ENCODE measurements around the gene PTAR1.

The PTAR1 gene

DNA sequence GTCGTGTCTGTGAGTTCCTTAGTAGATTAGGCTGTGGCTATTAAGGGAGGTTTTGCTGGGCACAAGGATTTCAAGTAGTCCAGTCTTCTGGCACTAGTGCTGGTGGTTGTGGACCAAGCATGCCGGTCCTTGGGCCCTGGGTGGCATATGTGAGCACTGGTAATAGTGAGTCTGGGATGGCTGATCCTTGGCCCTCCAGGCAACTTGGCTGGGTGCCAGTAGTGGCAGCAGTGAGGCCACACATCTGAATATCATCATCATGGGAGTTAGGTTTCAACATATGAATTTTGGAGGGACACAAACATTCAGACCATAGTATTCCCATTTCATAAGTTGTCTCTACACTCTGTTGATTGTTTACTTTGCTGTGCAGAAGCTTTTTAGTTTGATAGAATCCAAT is 62.3 kb downstream of the PTAR1 start:
- Histone ChIP-seq H4K20me1 (ENCODE audit: insufficient read depth, low read length, poor library complexity, severe bottlenecking) (no peaks in the 10 kb centered on the region), H3K27me3 (ENCODE audit: insufficient read depth, low read length, poor library complexity, severe bottlenecking) (no peaks in the 10 kb centered on the region), H3K4me2 (ENCODE audit: low read depth, low read length, poor library complexity, severe bottlenecking) (no peak overlapping the region), H3K9me2 (replicated peaks; ENCODE audit: low read depth, low read length) (no peaks in the 10 kb centered on the region), H3K4me1 (ENCODE audit: insufficient read depth, low read length, poor library complexity, severe bottlenecking) (no peaks in the 10 kb centered on the region), H3F3A (ENCODE audit: low read depth) (no peaks in the 10 kb centered on the region), H3K79me2 (ENCODE audit: insufficient read depth, low read length) (no peaks in the 10 kb centered on the region), H3K4me3 (ENCODE audit: low read length, poor library complexity, severe bottlenecking) (no peak overlapping the region), H3K36me3 (ENCODE audit: insufficient read depth, low read length) (no peaks in the 10 kb centered on the region), H3K9me3 (ENCODE audit: insufficient read depth, low read depth, low read length) (peaks cover 17% of the 10 kb centered on the region; the same call in 1 of the 2 replicates), H3K9ac (ENCODE audit: low read depth, low read length, poor library complexity, severe bottlenecking) (no peak overlapping the region), H2AFZ (ENCODE audit: low read length) (no peak overlapping the region)
- TF ChIP-seq EZH2phosphoT487 (IDR thresholded peaks at IDR 0.05; ENCODE audit: borderline replicate concordance) = no peak
- TF ChIP-seq, protein P1, sequence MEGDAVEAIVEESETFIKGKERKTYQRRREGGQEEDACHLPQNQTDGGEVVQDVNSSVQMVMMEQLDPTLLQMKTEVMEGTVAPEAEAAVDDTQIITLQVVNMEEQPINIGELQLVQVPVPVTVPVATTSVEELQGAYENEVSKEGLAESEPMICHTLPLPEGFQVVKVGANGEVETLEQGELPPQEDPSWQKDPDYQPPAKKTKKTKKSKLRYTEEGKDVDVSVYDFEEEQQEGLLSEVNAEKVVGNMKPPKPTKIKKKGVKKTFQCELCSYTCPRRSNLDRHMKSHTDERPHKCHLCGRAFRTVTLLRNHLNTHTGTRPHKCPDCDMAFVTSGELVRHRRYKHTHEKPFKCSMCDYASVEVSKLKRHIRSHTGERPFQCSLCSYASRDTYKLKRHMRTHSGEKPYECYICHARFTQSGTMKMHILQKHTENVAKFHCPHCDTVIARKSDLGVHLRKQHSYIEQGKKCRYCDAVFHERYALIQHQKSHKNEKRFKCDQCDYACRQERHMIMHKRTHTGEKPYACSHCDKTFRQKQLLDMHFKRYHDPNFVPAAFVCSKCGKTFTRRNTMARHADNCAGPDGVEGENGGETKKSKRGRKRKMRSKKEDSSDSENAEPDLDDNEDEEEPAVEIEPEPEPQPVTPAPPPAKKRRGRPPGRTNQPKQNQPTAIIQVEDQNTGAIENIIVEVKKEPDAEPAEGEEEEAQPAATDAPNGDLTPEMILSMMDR (conservative IDR thresholded peaks at IDR 0.05; ENCODE audit: low read length) = no peak

DNA sequence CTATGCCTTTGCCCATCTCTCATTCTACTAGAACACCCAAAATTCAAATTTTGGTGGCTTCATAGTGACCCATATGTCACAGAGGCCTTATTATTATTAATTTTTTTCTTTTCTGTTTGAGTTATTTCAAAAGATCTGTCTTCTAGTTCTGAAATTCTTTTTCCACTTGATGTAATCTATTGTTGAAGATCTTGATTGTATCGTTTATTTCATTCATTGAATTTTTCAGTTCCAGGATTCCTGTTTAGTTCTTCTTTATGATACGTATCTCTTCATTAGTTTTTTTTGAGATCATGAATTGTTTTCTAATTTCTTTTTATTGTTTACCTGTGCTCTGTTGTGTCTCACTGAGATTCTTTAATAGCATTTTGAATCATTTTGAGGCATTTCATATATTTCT is 63.0 kb downstream of the PTAR1 start:
- H3K9me3 ChIP-seq (ENCODE audit: insufficient read depth, low read depth, low read length) = peaks cover 17% of the 10 kb centered on the region; the same call in 1 of the 2 replicates
- H3K4me1 ChIP-seq (ENCODE audit: insufficient read depth, low read length, poor library complexity, severe bottlenecking) = no peaks in the 10 kb centered on the region
- no peaks in the 10 kb centered on the region for H3K79me2 ChIP-seq (ENCODE audit: insufficient read depth, low read length)
- no peaks in the 10 kb centered on the region for H3K9me2 ChIP-seq (replicated peaks; ENCODE audit: low read depth, low read length)
- no peak overlapping the region for H3K4me2 ChIP-seq (ENCODE audit: low read depth, low read length, poor library complexity, severe bottlenecking)
- no peaks in the 10 kb centered on the region for H3K27me3 ChIP-seq (ENCODE audit: insufficient read depth, low read length, poor library complexity, severe bottlenecking)
- H3K9ac ChIP-seq (ENCODE audit: low read depth, low read length, poor library complexity, severe bottlenecking) = no peak overlapping the region
- TF ChIP-seq, protein P1 (conservative IDR thresholded peaks at IDR 0.05; ENCODE audit: low read length) = no peak
- TF ChIP-seq EZH2phosphoT487 (IDR thresholded peaks at IDR 0.05; ENCODE audit: borderline replicate concordance) = no peak
- H3K4me3 ChIP-seq (ENCODE audit: low read length, poor library complexity, severe bottlenecking) = no peak overlapping the region
- H3F3A ChIP-seq (ENCODE audit: low read depth) = no peaks in the 10 kb centered on the region
- H3K36me3 ChIP-seq (ENCODE audit: insufficient read depth, low read length) = no peaks in the 10 kb centered on the region
- H2AFZ ChIP-seq (ENCODE audit: low read length) = no peak overlapping the region
- H4K20me1 ChIP-seq (ENCODE audit: insufficient read depth, low read length, poor library complexity, severe bottlenecking) = no peaks in the 10 kb centered on the region

DNA sequence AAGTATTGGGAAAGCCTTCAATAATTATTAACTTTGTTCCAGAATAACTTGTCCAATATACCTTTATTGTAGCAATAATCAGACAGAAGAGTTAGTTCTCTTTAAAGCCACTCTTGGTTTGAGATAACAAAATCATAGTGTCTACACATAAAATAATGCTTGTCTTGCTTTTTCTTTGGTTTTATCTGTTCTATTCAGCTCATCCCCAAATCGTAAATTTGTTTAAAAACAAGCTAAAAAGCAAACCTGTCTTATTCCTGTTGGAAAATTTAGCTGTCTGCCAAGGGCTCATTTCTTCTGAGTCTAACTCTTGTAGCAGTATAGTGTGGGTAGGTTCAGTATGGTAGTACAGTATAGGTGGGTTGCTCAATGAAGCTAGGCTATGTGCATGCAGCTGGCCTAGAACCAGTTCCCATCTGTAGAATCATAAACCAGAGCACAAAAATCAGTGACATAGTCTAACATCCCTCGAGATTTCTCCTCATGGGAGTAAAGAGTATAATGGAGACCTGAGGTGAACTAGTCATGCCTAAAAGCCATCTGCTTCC is 69.7 kb downstream of the PTAR1 start:
- TF ChIP-seq EZH2phosphoT487 (IDR thresholded peaks at IDR 0.05; ENCODE audit: borderline replicate concordance) = no peak
- TF ChIP-seq, protein P1 (conservative IDR thresholded peaks at IDR 0.05; ENCODE audit: low read length) = no peak
- Histone ChIP-seq H3K79me2 (ENCODE audit: insufficient read depth, low read length) (no peaks in the 10 kb centered on the region), H3K4me1 (ENCODE audit: insufficient read depth, low read length, poor library complexity, severe bottlenecking) (no peaks in the 10 kb centered on the region), H3F3A (ENCODE audit: low read depth) (no peaks in the 10 kb centered on the region), H3K9me2 (replicated peaks; ENCODE audit: low read depth, low read length) (no peaks in the 10 kb centered on the region), H3K9me3 (ENCODE audit: insufficient read depth, low read depth, low read length) (no peaks in the 10 kb centered on the region), H3K9ac (ENCODE audit: low read depth, low read length, poor library complexity, severe bottlenecking) (no peak overlapping the region), H3K4me2 (ENCODE audit: low read depth, low read length, poor library complexity, severe bottlenecking) (no peak overlapping the region), H4K20me1 (ENCODE audit: insufficient read depth, low read length, poor library complexity, severe bottlenecking) (no peaks in the 10 kb centered on the region), H3K36me3 (ENCODE audit: insufficient read depth, low read length) (no peaks in the 10 kb centered on the region), H3K4me3 (ENCODE audit: low read length, poor library complexity, severe bottlenecking) (no peak overlapping the region), H2AFZ (ENCODE audit: low read length) (no peak overlapping the region), H3K27me3 (ENCODE audit: insufficient read depth, low read length, poor library complexity, severe bottlenecking) (no peaks in the 10 kb centered on the region)

All from Loucy (cell line).